ENCODE measurements around the gene PLA2G2D.

Gene PLA2G2D

GRCh38 chr1:20083178-20083944, 36.0 kb downstream of the PLA2G2D start:
- no peak for DNase-seq

- no peak for DNase-seq
These were observed 36.6 kb downstream of the PLA2G2D start for GRCh38 chr1:20082772-20083171.

- DNase-seq = no peak
These were observed 38.0 kb downstream of the PLA2G2D start for GRCh38 chr1:20081353-20081810.

- no peak for DNase-seq
These were observed 38.6 kb downstream of the PLA2G2D start for GRCh38 chr1:20080441-20081352.

GRCh38 chr1:20079661-20080305, 39.6 kb downstream of the PLA2G2D start:
- DNase-seq = no peak

GRCh38 chr1:20078711-20079110, 40.6 kb downstream of the PLA2G2D start:
- DNase-seq = no peak

- DNase-seq = no peak
These were observed 41.1 kb downstream of the PLA2G2D start for GRCh38 chr1:20078171-20078651.

GRCh38 chr1:20076710-20077461, 42.5 kb downstream of the PLA2G2D start:
- DNase-seq = no peak

- no peak for DNase-seq
These were observed 43.1 kb downstream of the PLA2G2D start for GRCh38 chr1:20076223-20076622.

GRCh38 chr1:20075345-20075744, 44.0 kb downstream of the PLA2G2D start:
- DNase-seq = no peak

GRCh38 chr1:20074725-20075171, 44.6 kb downstream of the PLA2G2D start:
- DNase-seq = no peak

- no peak for DNase-seq
These were observed 45.1 kb downstream of the PLA2G2D start for GRCh38 chr1:20074055-20074724.

GRCh38 chr1:20073256-20073655, 46.1 kb downstream of the PLA2G2D start:
- no peak for DNase-seq

- no peak for DNase-seq
These were observed 46.6 kb downstream of the PLA2G2D start for GRCh38 chr1:20072771-20073170.

- DNase-seq = no peak
These were observed 47.9 kb downstream of the PLA2G2D start for GRCh38 chr1:20071416-20071815.

- no peak for DNase-seq
These were observed 49.0 kb downstream of the PLA2G2D start for GRCh38 chr1:20070357-20070756.

GRCh38 chr1:20069874-20070273, 49.5 kb downstream of the PLA2G2D start, which contains the start of gene PLA2G5:
PLA2G5 (plus strand) TSS chr1:20070194; CDS start chr1:20084831, 14,637 bp downstream.
- no peak for DNase-seq

- DNase-seq = no peak
These were observed 50.6 kb downstream of the PLA2G2D start for GRCh38 chr1:20068722-20069121.

- no peak for DNase-seq
These were observed 55.5 kb downstream of the PLA2G2D start for GRCh38 chr1:20063861-20064292.
